Measurements from ENCODE around the gene MYO15B.

DNA sequence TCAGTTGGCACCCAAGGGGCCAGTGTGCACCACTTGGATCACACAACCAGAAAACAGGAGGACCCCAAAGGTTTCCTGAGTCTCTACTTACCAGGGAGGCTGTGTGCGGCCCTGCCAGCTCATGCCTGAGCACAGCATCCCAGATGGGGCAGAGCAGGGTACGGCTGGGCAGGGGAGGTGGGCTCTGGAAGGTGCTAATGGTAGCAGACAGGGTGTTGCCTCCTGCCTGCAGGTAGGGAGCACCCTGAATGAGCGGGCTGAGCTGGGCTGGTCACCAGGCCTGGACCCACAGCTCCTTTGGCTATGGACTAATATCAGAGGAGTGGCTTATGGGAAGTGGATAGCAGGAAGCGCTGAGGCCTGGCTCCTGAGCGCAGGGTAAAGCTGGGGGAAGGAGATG is 64.7 kb downstream of the MYO15B start:
- TF ChIP-seq, protein P1, sequence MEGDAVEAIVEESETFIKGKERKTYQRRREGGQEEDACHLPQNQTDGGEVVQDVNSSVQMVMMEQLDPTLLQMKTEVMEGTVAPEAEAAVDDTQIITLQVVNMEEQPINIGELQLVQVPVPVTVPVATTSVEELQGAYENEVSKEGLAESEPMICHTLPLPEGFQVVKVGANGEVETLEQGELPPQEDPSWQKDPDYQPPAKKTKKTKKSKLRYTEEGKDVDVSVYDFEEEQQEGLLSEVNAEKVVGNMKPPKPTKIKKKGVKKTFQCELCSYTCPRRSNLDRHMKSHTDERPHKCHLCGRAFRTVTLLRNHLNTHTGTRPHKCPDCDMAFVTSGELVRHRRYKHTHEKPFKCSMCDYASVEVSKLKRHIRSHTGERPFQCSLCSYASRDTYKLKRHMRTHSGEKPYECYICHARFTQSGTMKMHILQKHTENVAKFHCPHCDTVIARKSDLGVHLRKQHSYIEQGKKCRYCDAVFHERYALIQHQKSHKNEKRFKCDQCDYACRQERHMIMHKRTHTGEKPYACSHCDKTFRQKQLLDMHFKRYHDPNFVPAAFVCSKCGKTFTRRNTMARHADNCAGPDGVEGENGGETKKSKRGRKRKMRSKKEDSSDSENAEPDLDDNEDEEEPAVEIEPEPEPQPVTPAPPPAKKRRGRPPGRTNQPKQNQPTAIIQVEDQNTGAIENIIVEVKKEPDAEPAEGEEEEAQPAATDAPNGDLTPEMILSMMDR (IDR thresholded peaks at IDR 0.05 in 4 of 5, conservative IDR thresholded peaks at IDR 0.05 in 1 of 5), result no peak
- TF ChIP-seq POLR2A (IDR thresholded peaks at IDR 0.05), result no peak
